OCI-LY7 (cell line): ENCODE results near the gene LCNL1. TPM values are rescaled to one million over a fixed set of nuclear protein-coding genes. Genes with fewer than 3 reads are reported as not detected.

Source experiments
- BruUV-seq: library from RNA; stranded (reverse); fragments of 400-500 nt; replicated peaks from 2 replicates; lab custom pipeline; 2021; lab: Mats Ljungman, UMichigan
- CTCF ChIA-PET: fragments of 300-600 bp; sonication (Branson Sonifier 250); formaldehyde crosslinking; loops from one replicate; lab custom pipeline; 2022; ENCODE audit warnings: antibody characterized with exemption; ENCODE audit not compliant: unreplicated experiment; lab: Charles Lee
- POLR2A ChIA-PET: fragments of 300-600 bp; sonication (Branson Sonifier 250); formaldehyde crosslinking; loops from one replicate; lab custom pipeline; 2022; ENCODE audit warnings: antibody characterized with exemption; lab: Charles Lee
- DNase-seq: peaks from one replicate; pipeline ENCODE4 v3.0.0-alpha.2; 2015; ENCODE audit warnings: low spot score
- H2AFZ ChIP-seq: fragments of 200-600 bp; sonication (generic), shearing (Covaris generic); 2 replicates; pipeline ENCODE4 v1.6.1; 2014; ENCODE audit warnings: mild to moderate bottlenecking, antibody characterized with exemption, low read length, moderate library complexity
- H3K27ac ChIP-seq: fragments of 200-600 bp; sonication (generic); 2 replicates; pipeline ENCODE4 v1.5.1; 2014; ENCODE audit warnings: mixed run types, low read depth, mild to moderate bottlenecking, moderate library complexity, low read length, inconsistent platforms; ENCODE audit not compliant: poor library complexity, severe bottlenecking
- H3K36me3 ChIP-seq: fragments of 200-600 bp; sonication (generic); 2 replicates; pipeline ENCODE4 v1.6.1; 2014; ENCODE audit warnings: mild to moderate bottlenecking, antibody characterized with exemption, low read length, moderate library complexity, mixed read lengths; ENCODE audit not compliant: insufficient read depth
- H3K4me1 ChIP-seq: fragments of 200-600 bp; sonication (generic); 2 replicates; pipeline ENCODE4 v1.5.1; 2014; ENCODE audit warnings: mild to moderate bottlenecking, low read length; ENCODE audit not compliant: insufficient read depth, poor library complexity, severe bottlenecking
- H3K4me2 ChIP-seq: fragments of 200-600 bp; sonication (generic); 2 replicates; pipeline ENCODE4 v1.6.1; 2014; ENCODE audit warnings: mild to moderate bottlenecking, low read length
- H3K4me3 ChIP-seq: fragments of 200-600 bp; sonication (generic); 2 replicates; pipeline ENCODE4 v1.5.1; 2014; ENCODE audit warnings: mild to moderate bottlenecking, low read depth, low read length; ENCODE audit not compliant: poor library complexity, severe bottlenecking
- H3K79me2 ChIP-seq: fragments of 200-600 bp; sonication (generic); 2 replicates; pipeline ENCODE4 v1.6.1; 2016; ENCODE audit warnings: low read depth, mild to moderate bottlenecking, low read length, moderate library complexity, mixed read lengths; ENCODE audit not compliant: insufficient read depth
- H3K9me2 ChIP-seq: fragments of 200-600 bp; sonication (generic); 2 replicates; pipeline ENCODE4 v1.6.1; 2016; ENCODE audit warnings: mild to moderate bottlenecking, low read length, mixed read lengths; ENCODE audit not compliant: insufficient read depth
- H3K9me3 ChIP-seq: fragments of 200-600 bp; sonication (generic); 2 replicates; pipeline ENCODE4 v1.6.1; 2014; ENCODE audit warnings: mild to moderate bottlenecking, mixed run types, low read length, mixed read lengths
- H4K20me1 ChIP-seq: fragments of 200-600 bp; sonication (generic); 2 replicates; pipeline ENCODE4 v1.6.1; 2014; ENCODE audit warnings: mild to moderate bottlenecking, antibody characterized with exemption, low read length, moderate library complexity, mixed read lengths; ENCODE audit not compliant: insufficient read depth
- EZH2phosphoT487 ChIP-seq: fragments of 200-600 bp; sonication (generic); IDR thresholded peaks from 2 replicates; pipeline ENCODE4 v1.6.1; 2018; ENCODE audit warnings: low read depth, borderline replicate concordance, mild to moderate bottlenecking, mixed run types, antibody characterized with exemption, low read length, moderate library complexity, mixed read lengths
- intact Hi-C: fragments of 100-400 bp; cut with micrococcal nuclease; formaldehyde crosslinking; loops from one replicate; pipeline ENCODE4 v1.10.0; 2022; ENCODE audit not compliant: unreplicated experiment
- total RNA-seq, 2 experiments: library from RNA; depleted of rRNA in 1 of 2; stranded (reverse); fragments of >200 nt in 1 of 2; shearing (Covaris generic) in 1 of 2; gene quantifications; 2 replicates each; pipeline ENCODE4 v1.2.3, GENCODE V29; 2014 to 2022
- TF ChIP-seq, protein P1 (sequence below): fragments of 200-600 bp; sonication (generic); conservative IDR thresholded peaks from 2 replicates; pipeline ENCODE4 v1.5.1; 2014; ENCODE audit warnings: mild to moderate bottlenecking, antibody characterized with exemption, low read length, moderate library complexity, mixed read lengths

The LCNL1 gene
- total RNA-seq, 2 experiments from 2014 or later: not detected

DNA sequence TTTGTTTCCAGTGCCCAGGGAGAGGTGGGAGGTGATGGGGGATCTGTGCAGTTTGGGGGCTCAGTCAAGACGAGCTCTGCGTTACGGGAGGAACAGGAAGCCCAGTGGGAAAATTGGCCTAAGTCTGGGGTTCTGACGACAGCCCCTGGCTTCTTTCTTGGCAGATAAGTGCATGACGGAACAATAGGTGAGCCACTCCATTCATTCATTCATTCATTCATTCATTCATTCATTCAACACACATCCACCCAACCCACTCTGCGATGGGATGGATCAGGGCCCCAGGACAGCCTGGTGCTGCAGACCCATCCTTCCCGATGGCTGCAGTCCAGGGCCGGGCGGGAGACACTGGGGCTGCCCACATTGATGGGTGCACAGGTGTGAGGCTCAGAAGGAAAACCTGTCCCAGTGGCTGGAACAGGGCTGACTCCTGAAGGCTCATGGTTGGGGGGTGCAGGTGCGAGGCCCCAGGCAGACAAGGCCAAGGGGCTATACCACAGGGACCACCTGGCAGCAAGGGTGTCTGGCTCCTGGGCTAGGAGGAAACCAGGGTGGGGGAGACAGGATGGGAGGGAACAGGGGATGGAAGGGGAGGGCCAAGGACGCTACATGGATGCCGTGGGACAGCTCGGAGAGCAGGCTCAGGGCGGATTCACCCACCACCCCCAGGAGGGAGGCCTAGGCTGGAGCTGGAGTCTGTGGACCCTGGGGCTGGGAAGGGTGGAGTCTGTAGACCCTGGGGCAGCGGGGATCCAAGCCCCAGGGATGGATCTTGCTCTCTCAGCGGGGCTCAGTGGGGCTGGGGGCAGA is 1.9 kb upstream of the LCNL1 start:
- CTCF ChIA-PET: no interaction called here
- H3K4me3 ChIP-seq: no peak overlapping the region
- intact Hi-C loops: no loop called here
- TF ChIP-seq EZH2phosphoT487: no peak
- TF ChIP-seq, protein P1, sequence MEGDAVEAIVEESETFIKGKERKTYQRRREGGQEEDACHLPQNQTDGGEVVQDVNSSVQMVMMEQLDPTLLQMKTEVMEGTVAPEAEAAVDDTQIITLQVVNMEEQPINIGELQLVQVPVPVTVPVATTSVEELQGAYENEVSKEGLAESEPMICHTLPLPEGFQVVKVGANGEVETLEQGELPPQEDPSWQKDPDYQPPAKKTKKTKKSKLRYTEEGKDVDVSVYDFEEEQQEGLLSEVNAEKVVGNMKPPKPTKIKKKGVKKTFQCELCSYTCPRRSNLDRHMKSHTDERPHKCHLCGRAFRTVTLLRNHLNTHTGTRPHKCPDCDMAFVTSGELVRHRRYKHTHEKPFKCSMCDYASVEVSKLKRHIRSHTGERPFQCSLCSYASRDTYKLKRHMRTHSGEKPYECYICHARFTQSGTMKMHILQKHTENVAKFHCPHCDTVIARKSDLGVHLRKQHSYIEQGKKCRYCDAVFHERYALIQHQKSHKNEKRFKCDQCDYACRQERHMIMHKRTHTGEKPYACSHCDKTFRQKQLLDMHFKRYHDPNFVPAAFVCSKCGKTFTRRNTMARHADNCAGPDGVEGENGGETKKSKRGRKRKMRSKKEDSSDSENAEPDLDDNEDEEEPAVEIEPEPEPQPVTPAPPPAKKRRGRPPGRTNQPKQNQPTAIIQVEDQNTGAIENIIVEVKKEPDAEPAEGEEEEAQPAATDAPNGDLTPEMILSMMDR: no peak
- H3K4me2 ChIP-seq: no peak overlapping the region
- DNase-seq: no peak
- POLR2A ChIA-PET: no interaction called here
- H3K36me3 ChIP-seq: no peaks in the 10 kb centered on the region
- H3K79me2 ChIP-seq: no peaks in the 10 kb centered on the region
- H3K9me3 ChIP-seq: no peaks in the 10 kb centered on the region
- H4K20me1 ChIP-seq: no peaks in the 10 kb centered on the region
- H3K9me2 ChIP-seq: no peaks in the 10 kb centered on the region
- no peak overlapping the region for H3K27ac ChIP-seq
- BruUV-seq: no TSS peak
- no peak overlapping the region for H2AFZ ChIP-seq
- no peaks in the 10 kb centered on the region for H3K4me1 ChIP-seq

DNA sequence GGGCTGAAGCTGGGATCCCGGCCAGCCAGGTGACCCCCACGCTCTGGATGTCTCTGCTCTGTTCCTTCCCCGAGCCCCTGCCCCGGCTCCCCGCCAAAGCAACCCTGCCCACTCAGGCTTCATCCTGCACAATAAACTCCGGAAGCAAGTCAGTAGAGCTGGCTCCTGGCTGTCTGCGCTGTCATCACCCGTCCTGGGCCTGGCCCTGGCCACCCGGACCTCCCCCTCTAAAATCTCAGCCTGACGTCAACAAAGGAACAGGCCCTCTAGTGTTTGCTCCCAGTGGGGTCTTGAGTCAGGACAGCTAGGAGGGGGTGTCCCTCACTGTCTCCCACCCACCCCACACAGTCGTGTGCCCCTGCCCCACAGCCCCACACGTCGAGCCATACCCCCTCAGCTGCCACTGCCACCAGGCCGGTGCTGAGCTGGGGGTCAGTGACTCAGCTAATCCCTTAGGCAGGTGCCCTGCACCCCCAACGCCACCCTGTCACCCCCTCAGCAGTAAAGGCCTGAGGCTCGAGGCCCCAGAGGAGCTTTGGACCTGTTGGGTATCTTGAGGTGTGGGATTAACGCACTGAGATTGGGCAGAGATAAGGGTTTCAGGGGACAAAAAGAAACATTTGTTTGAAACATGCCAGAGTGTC is 1.1 kb upstream of the LCNL1 start:
- Histone ChIP-seq H3K36me3 (no peaks in the 10 kb centered on the region), H3K9me2 (no peaks in the 10 kb centered on the region), H4K20me1 (no peaks in the 10 kb centered on the region), H2AFZ (no peak overlapping the region), H3K9me3 (no peaks in the 10 kb centered on the region), H3K4me1 (no peaks in the 10 kb centered on the region), H3K27ac (no peak overlapping the region), H3K79me2 (no peaks in the 10 kb centered on the region), H3K4me3 (no peak overlapping the region), H3K4me2 (no peak overlapping the region)
- BruUV-seq: no TSS peak
- intact Hi-C loops: no loop called here
- TF ChIP-seq, protein P1: no peak
- TF ChIP-seq EZH2phosphoT487: no peak
- POLR2A ChIA-PET: interaction anchor here (1.6 kb wide), 1 partner anchor 11 kb away, joined by 5 read pairs; the partner anchor contains the start of gene PAXX
- no peak for DNase-seq
- CTCF ChIA-PET: no interaction called here

DNA sequence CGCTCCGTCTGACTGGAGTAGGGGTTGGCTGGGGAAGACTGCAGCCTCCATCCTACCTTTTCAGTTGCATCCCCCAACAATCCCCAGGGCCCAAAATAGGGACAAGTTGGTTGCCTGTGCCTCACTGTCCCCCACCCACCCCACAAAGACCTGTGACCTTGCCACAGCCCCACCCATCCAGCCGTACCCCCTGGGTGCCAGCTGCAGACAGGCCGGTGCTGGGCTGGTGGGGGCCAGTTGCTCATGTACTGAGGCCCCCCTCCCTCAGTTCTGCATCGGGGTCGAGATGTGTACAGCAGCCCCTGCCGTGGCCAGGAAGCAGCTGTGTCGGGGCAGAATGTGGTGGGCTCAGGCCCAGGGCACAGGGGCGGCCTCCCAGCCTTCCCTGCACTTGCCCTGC is 374 bp downstream of the LCNL1 start:
- BruUV-seq: no TSS peak
- Histone ChIP-seq H3K4me2 (no peak overlapping the region), H3K4me3 (no peak overlapping the region), H2AFZ (no peak overlapping the region), H3K27ac (no peak overlapping the region), H4K20me1 (no peaks in the 10 kb centered on the region), H3K36me3 (no peaks in the 10 kb centered on the region), H3K9me2 (no peaks in the 10 kb centered on the region), H3K9me3 (no peaks in the 10 kb centered on the region), H3K4me1 (no peaks in the 10 kb centered on the region), H3K79me2 (no peaks in the 10 kb centered on the region)
- intact Hi-C loops: no loop called here
- no peak for TF ChIP-seq EZH2phosphoT487
- TF ChIP-seq, protein P1: no peak
- POLR2A ChIA-PET: no interaction called here
- no peak for DNase-seq
- CTCF ChIA-PET: no interaction called here
